Measurements from ENCODE around the gene ACOX3.

ACOX3 gene

GRCh38 chr4:8461086-8461485 lies 20.6 kb upstream of the ACOX3 start:
- H2AK5ac ChIP-seq (ENCODE audit: low read depth, low read length) = no peak overlapping the region
- H3K9me3 ChIP-seq (replicated peaks in 1 of 2; ENCODE audit: control insufficient read depth in 2 of 2, insufficient read depth in 1 of 2, low read depth in 1 of 2, low read length in 2 of 2) = no peaks in the 10 kb centered on the region
- no peaks in the 10 kb centered on the region for H3K79me1 ChIP-seq (ENCODE audit: low read depth, low read length)
- H3K18ac ChIP-seq (ENCODE audit: low read length) = no peak overlapping the region
- no peak overlapping the region for H3K4me3 ChIP-seq (ENCODE audit: low read length in 2 of 2)
- no peak overlapping the region for H3K4me2 ChIP-seq (ENCODE audit: insufficient read depth, low read length, poor library complexity, severe bottlenecking)
- H3K4me1 ChIP-seq (ENCODE audit: control insufficient read depth in 2 of 2, insufficient read depth in 1 of 2, low read depth in 1 of 2, low read length in 2 of 2) = no peaks in the 10 kb centered on the region
- no peak overlapping the region for H2BK120ac ChIP-seq (ENCODE audit: low read depth, low read length)
- no peak overlapping the region for H2AFZ ChIP-seq (ENCODE audit: low read length)
- H4K8ac ChIP-seq (ENCODE audit: low read depth, low read length) = no peak overlapping the region
- no peak overlapping the region for H2BK5ac ChIP-seq (ENCODE audit: low read length)
- H2BK15ac ChIP-seq (ENCODE audit: low read length) = no peak overlapping the region
- no peak overlapping the region for H3K23ac ChIP-seq (ENCODE audit: low read depth, low read length, poor library complexity)
- no peak overlapping the region for H4K91ac ChIP-seq (ENCODE audit: low read depth, low read length, poor library complexity)
- H2BK12ac ChIP-seq (ENCODE audit: low read length) = no peak overlapping the region
- H3K14ac ChIP-seq (ENCODE audit: low read length) = no peak overlapping the region
- no peaks in the 10 kb centered on the region for H3K27me3 ChIP-seq (ENCODE audit: control insufficient read depth in 3 of 3, insufficient read depth in 3 of 3, low read depth in 1 of 3, low read length in 3 of 3)
- no peak overlapping the region for H3K9ac ChIP-seq (ENCODE audit: low read depth, low read length, poor library complexity)
- DNase-seq (ENCODE audit: low spot score) = no peak
- WGBS, 2 donors (ENCODE audit: extremely low coverage in 2 of 2, insufficient read length in 2 of 2, insufficient replicate concordance in 1 of 2) = no CpG with 5 or more reads among the region's 6 CpGs
- H3K36me3 ChIP-seq (replicated peaks in 1 of 2; ENCODE audit: control insufficient read depth in 2 of 2, insufficient read depth in 2 of 2, low read length in 2 of 2) = peaks cover 26 to 78% of the 10 kb centered on the region in 2 donors
- no peak overlapping the region for H3K4ac ChIP-seq (ENCODE audit: low read length)
- no peak overlapping the region for H3K27ac ChIP-seq (replicated peaks; ENCODE audit: low read length)

- Histone ChIP-seq H3K4me3 (ENCODE audit: low read length in 2 of 2) (no peak overlapping the region), H3K14ac (ENCODE audit: low read length) (no peak overlapping the region), H3K9me3 (replicated peaks in 1 of 2; ENCODE audit: control insufficient read depth in 2 of 2, insufficient read depth in 1 of 2, low read depth in 1 of 2, low read length in 2 of 2) (no peaks in the 10 kb centered on the region), H3K79me1 (ENCODE audit: low read depth, low read length) (no peaks in the 10 kb centered on the region), H2AFZ (ENCODE audit: low read length) (no peak overlapping the region), H3K9ac (ENCODE audit: low read depth, low read length, poor library complexity) (no peak overlapping the region), H3K36me3 (replicated peaks in 1 of 2; ENCODE audit: control insufficient read depth in 2 of 2, insufficient read depth in 2 of 2, low read length in 2 of 2) (peaks cover 23 to 82% of the 10 kb centered on the region in 2 donors), H3K4me2 (ENCODE audit: insufficient read depth, low read length, poor library complexity, severe bottlenecking) (no peak overlapping the region), H2BK15ac (ENCODE audit: low read length) (no peak overlapping the region), H4K8ac (ENCODE audit: low read depth, low read length) (no peak overlapping the region), H2BK120ac (ENCODE audit: low read depth, low read length) (no peak overlapping the region), H3K27ac (replicated peaks; ENCODE audit: low read length) (no peak overlapping the region), H4K91ac (ENCODE audit: low read depth, low read length, poor library complexity) (no peak overlapping the region), H3K18ac (ENCODE audit: low read length) (no peak overlapping the region), H2BK5ac (ENCODE audit: low read length) (no peak overlapping the region), H3K27me3 (ENCODE audit: control insufficient read depth in 3 of 3, insufficient read depth in 3 of 3, low read depth in 1 of 3, low read length in 3 of 3) (no peaks in the 10 kb centered on the region), H2AK5ac (ENCODE audit: low read depth, low read length) (no peak overlapping the region), H3K23ac (ENCODE audit: low read depth, low read length, poor library complexity) (no peak overlapping the region), H3K4ac (ENCODE audit: low read length) (no peak overlapping the region), H3K4me1 (ENCODE audit: control insufficient read depth in 2 of 2, insufficient read depth in 1 of 2, low read depth in 1 of 2, low read length in 2 of 2) (no peaks in the 10 kb centered on the region), H2BK12ac (ENCODE audit: low read length) (no peak overlapping the region)
- no CpG with 5 or more reads among the region's 8 CpGs for WGBS, 2 donors (ENCODE audit: extremely low coverage in 2 of 2, insufficient read length in 2 of 2, insufficient replicate concordance in 1 of 2)
- DNase-seq (ENCODE audit: low spot score) = no peak
These were observed 19.4 kb upstream of the ACOX3 start for GRCh38 chr4:8459867-8460445.

- Histone ChIP-seq H3K36me3 (replicated peaks in 1 of 2; ENCODE audit: control insufficient read depth in 2 of 2, insufficient read depth in 2 of 2, low read length in 2 of 2) (peaks cover 35 to 82% of the 10 kb centered on the region in 2 donors), H3K4ac (ENCODE audit: low read length) (no peak overlapping the region), H3K4me3 (ENCODE audit: low read length in 2 of 2) (no peak overlapping the region), H4K8ac (ENCODE audit: low read depth, low read length) (no peak overlapping the region), H2BK120ac (ENCODE audit: low read depth, low read length) (no peak overlapping the region), H4K91ac (ENCODE audit: low read depth, low read length, poor library complexity) (no peak overlapping the region), H3K4me1 (ENCODE audit: control insufficient read depth in 2 of 2, insufficient read depth in 1 of 2, low read depth in 1 of 2, low read length in 2 of 2) (no peaks in the 10 kb centered on the region), H3K18ac (ENCODE audit: low read length) (no peak overlapping the region), H3K79me1 (ENCODE audit: low read depth, low read length) (no peaks in the 10 kb centered on the region), H3K23ac (ENCODE audit: low read depth, low read length, poor library complexity) (no peak overlapping the region), H2BK15ac (ENCODE audit: low read length) (no peak overlapping the region), H3K27me3 (ENCODE audit: control insufficient read depth in 3 of 3, insufficient read depth in 3 of 3, low read depth in 1 of 3, low read length in 3 of 3) (no peaks in the 10 kb centered on the region), H3K9ac (ENCODE audit: low read depth, low read length, poor library complexity) (no peak overlapping the region), H3K27ac (replicated peaks; ENCODE audit: low read length) (no peak overlapping the region), H2BK12ac (ENCODE audit: low read length) (no peak overlapping the region), H3K14ac (ENCODE audit: low read length) (no peak overlapping the region), H2AK5ac (ENCODE audit: low read depth, low read length) (no peak overlapping the region), H2BK5ac (ENCODE audit: low read length) (no peak overlapping the region), H3K9me3 (replicated peaks in 1 of 2; ENCODE audit: control insufficient read depth in 2 of 2, insufficient read depth in 1 of 2, low read depth in 1 of 2, low read length in 2 of 2) (no peaks in the 10 kb centered on the region), H3K4me2 (ENCODE audit: insufficient read depth, low read length, poor library complexity, severe bottlenecking) (no peak overlapping the region), H2AFZ (ENCODE audit: low read length) (no peak overlapping the region)
- no peak for DNase-seq (ENCODE audit: low spot score)
- WGBS, 2 donors (ENCODE audit: extremely low coverage in 2 of 2, insufficient read length in 2 of 2, insufficient replicate concordance in 1 of 2) = no CpG with 5 or more reads among the region's 9 CpGs
These were observed 17.2 kb upstream of the ACOX3 start for GRCh38 chr4:8457646-8458252.

- Histone ChIP-seq H3K9me3 (replicated peaks in 1 of 2; ENCODE audit: control insufficient read depth in 2 of 2, insufficient read depth in 1 of 2, low read depth in 1 of 2, low read length in 2 of 2) (no peaks in the 10 kb centered on the region), H3K4me3 (ENCODE audit: low read length in 2 of 2) (no peak overlapping the region), H3K36me3 (replicated peaks in 1 of 2; ENCODE audit: control insufficient read depth in 2 of 2, insufficient read depth in 2 of 2, low read length in 2 of 2) (peaks cover 34 to 96% of the 10 kb centered on the region in 2 donors), H3K4me1 (ENCODE audit: control insufficient read depth in 2 of 2, insufficient read depth in 1 of 2, low read depth in 1 of 2, low read length in 2 of 2) (peaks cover 0 to 2% of the 10 kb centered on the region in 2 donors), H3K18ac (ENCODE audit: low read length) (no peak overlapping the region), H2BK12ac (ENCODE audit: low read length) (no peak overlapping the region), H3K4me2 (ENCODE audit: insufficient read depth, low read length, poor library complexity, severe bottlenecking) (no peak overlapping the region), H3K14ac (ENCODE audit: low read length) (no peak overlapping the region), H2BK15ac (ENCODE audit: low read length) (no peak overlapping the region), H2AFZ (ENCODE audit: low read length) (no peak overlapping the region), H3K27me3 (ENCODE audit: control insufficient read depth in 3 of 3, insufficient read depth in 3 of 3, low read depth in 1 of 3, low read length in 3 of 3) (no peaks in the 10 kb centered on the region), H3K4ac (ENCODE audit: low read length) (no peak overlapping the region), H4K8ac (ENCODE audit: low read depth, low read length) (no peak overlapping the region), H2BK5ac (ENCODE audit: low read length) (no peak overlapping the region), H2AK5ac (ENCODE audit: low read depth, low read length) (no peak overlapping the region), H3K27ac (replicated peaks; ENCODE audit: low read length) (no peak overlapping the region), H2BK120ac (ENCODE audit: low read depth, low read length) (no peak overlapping the region), H3K23ac (ENCODE audit: low read depth, low read length, poor library complexity) (no peak overlapping the region), H4K91ac (ENCODE audit: low read depth, low read length, poor library complexity) (no peak overlapping the region), H3K9ac (ENCODE audit: low read depth, low read length, poor library complexity) (no peak overlapping the region), H3K79me1 (ENCODE audit: low read depth, low read length) (no peaks in the 10 kb centered on the region)
- DNase-seq (ENCODE audit: low spot score) = no peak
- no CpG with 5 or more reads among the region's 3 CpGs for WGBS, 2 donors (ENCODE audit: extremely low coverage in 2 of 2, insufficient read length in 2 of 2, insufficient replicate concordance in 1 of 2)
These were observed 13.4 kb upstream of the ACOX3 start for GRCh38 chr4:8453957-8454356.

All from neuronal stem cell (in vitro differentiated cells).